ENCODE results near the gene AMD1. TPM values are rescaled to one million over a fixed set of nuclear protein-coding genes. Genes with fewer than 3 reads are reported as not detected.
"Not testable (repeated sequence)": the region's sequence is repeated elsewhere in the genome, so short reads cannot be mapped to it uniquely, and the experiment has no call there.

The AMD1 gene
- total RNA-seq, 1 experiment from 2014 or later = 144 TPM

DNA sequence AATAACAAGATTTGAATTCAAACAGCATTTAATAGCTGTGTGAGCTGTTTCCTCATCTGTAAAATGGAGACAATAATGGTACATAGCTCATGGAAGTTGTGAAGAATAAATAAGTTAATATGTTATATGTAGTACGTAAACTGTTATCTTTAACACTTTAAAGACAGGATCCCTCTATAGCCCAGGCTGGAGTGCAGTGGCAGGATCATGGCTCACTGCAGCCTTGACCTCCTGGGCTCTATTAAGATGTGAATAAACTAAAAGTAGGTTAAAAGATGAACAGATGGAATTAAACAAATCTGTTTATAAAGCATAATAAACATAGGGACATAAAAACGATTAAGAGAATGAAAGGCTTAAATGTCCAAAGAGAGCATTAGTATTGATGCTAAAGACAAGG, 3.0 kb downstream of the AMD1 start:
- DNase-seq (ENCODE audit: low spot score) = no peak

DNA sequence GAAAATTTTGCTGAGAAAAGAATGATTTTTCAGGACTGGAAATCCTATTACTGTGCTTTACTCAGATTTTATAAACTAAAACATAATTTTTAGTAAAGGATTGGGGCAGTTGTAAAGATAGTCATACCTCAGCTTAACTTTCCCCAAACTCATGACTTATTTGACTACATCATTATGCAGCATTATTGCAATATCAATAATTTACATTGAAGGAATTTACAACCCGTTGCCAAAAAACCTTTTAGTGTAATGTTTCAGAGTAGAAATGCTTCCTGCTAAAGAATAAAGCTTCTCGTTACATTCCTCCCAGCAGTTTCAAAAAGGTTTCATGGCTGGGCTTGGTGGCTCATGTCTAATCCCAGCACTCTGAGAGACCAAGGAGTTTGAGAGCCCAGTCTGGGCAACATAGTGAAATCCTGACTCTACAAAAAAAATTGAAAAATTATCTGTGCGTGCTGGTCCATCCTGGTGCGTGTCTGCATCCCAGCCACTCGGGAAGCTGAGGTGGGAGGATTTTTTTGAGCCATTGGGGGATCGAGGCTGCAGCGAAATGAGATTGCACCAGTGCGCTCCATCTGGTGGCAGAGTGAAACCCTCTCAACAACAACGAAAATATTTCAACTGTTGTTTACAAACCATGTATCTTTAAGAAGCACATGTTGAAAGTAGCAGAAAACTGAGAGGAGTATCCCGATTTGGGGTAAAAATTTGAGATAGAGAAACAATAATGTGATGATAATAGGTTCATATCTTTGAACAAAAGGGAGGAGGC, 4.4 kb downstream of the AMD1 start:
- no peak for DNase-seq (ENCODE audit: low spot score)

DNA sequence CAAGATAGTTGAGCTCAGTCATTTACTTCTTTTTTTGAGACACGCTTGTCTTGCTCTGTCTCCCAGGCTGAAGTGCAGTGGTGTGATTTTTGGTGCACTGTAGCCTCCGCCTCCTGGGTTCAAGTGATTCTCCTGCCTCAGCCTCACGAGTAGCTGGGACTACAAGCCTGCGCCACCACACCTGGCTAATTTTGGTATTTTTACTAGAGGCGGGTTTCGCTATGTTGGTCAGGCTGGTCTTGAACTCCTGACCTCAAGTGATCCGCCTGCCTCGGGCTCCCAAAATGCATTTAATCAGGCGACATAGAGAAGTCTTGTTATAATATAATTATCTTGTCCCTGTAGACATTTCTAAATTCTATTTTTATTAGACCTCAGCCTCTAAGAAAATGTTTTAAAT, 6.1 kb downstream of the AMD1 start:
- no peak for DNase-seq (ENCODE audit: low spot score)

- no peak for DNase-seq (ENCODE audit: low spot score)
Observed at GRCh38 chr6:110881546-110882273, 7.1 kb downstream of the AMD1 start.

DNA sequence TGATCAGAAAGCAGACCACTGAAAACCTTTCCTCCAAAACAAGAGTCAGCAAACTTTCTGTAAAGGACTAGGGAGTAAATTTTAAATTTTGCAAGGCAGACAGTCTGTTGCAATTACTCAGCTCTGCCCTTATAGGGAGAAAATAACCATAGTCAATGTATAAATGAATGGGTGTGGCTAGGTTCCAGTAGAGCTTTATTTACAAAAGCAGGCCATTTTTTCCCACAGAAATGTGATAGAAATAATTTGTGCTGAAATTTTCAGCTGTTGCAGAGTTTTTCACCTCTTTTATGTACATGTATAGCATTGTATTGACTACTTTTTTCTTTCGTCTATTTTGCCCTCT, 7.7 kb downstream of the AMD1 start:
- DNase-seq (ENCODE audit: low spot score) = no peak

- DNase-seq (ENCODE audit: low spot score) = no peak
Observed at GRCh38 chr6:110882824-110883554, 8.4 kb downstream of the AMD1 start.

DNA sequence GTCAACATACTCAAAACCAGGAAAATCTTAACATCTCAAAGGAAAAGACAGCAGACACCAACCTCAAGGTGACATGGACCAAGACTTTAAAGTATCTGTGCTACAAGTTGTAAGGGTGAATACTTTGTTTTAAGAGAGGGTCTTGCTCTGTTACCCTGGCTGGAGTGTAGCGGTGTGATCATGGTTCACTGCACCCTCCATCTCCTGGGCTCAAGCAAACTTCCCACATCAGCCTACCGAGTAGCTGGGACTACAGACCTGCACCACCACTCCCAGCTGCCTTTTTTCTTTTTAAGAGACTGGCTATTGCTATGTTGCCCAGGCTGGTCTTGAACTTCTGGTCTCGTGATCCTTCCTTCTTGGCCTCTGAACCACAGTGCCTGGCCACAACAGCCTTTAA, 9.7 kb downstream of the AMD1 start:
- DNase-seq (ENCODE audit: low spot score) = no peak

GRCh38 chr6:110885526-110885925, 10.9 kb downstream of the AMD1 start:
- no peak for DNase-seq (ENCODE audit: low spot score)

DNA sequence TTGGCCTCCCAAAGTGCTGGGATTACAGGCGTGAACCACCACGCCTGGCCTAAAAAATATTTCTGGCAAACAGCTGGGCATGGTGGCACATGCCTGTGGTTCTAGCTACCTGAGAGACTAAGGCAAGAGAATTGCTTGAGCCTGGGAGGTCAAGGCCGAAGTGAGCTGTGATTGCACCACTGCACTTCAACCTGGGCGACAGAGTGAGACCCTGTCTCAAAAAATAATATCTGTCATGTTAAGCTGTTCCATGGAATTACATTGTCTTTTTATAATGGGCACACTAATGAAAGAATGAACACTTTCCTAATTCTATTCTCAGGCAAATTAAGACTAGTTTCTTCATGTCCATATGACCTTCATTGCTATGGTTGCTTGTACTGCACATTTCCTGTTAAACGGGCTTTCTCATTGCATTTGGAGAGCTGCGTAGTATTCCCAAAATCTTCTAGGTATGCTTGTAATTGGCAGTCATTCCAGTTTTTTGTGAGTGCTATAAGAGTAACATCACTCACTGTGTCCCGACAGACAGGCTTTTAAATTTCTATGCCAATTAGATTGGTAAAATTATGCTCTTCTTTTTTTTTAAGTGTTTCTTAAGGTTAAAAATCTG, 12.1 kb downstream of the AMD1 start:
- DNase-seq (ENCODE audit: low spot score) = no peak

- no peak for DNase-seq (ENCODE audit: low spot score)
Observed at GRCh38 chr6:110890288-110890687, 15.7 kb downstream of the AMD1 start.

GRCh38 chr6:110895907-110896608, 21.5 kb downstream of the AMD1 start:
- no peak for DNase-seq (ENCODE audit: low spot score)

- no peak for DNase-seq (ENCODE audit: low spot score)
Observed at GRCh38 chr6:110897433-110897832, 22.8 kb downstream of the AMD1 start.

DNA sequence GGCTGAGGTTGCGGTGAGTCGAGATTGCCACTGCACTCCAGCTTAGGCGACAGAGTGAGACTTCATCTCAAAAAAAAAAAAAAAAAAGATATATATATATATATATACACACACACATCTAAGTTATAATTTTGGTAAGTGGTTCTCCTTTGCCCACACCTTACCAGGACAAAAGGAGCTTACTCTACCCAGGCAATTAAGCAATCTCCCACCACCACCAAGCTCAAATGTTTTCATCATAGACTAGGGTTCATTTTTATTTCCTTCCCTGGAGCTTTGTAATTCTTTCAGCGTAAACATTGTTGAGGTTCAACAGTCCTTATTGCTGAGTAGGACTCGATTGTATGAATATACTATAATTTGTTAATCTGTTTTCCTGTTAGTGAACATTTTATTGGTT, 23.5 kb downstream of the AMD1 start:
- DNase-seq (ENCODE audit: low spot score) = no peak

DNA sequence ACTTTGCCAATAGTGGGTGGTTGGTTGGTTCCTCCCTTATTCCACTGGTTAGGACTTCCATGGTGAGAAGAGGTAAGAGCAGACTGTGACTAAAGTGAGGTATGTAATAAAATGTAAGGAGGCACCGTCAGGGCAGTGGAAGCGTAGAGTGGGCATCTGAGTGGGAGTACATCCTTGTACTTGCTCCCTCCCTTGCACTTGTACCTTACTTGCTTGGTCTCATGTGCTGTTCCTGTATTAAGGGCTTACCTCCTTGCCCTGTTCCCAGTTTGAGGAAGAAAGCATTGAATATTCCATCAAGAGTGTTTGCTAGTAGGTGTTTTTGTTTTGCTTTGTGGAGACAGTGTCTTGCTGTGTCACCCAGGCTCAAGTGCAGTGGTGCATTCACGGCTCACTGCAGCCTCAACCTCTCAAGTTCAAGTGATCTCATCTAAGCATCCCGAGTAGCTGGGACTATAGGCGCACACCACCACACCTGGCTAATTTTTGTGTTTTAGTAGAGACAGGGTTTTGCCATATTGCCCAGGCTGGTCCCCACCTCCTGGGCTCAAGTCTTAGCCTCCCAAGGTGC, 25.5 kb downstream of the AMD1 start:
- DNase-seq (ENCODE audit: low spot score) = no peak

GRCh38 chr6:110901601-110902000, 27.0 kb downstream of the AMD1 start:
- not testable (repeated sequence) for DNase-seq (ENCODE audit: low spot score)

GRCh38 chr6:110902091-110902490, 27.5 kb downstream of the AMD1 start:
- no peak for DNase-seq (ENCODE audit: low spot score)

DNA sequence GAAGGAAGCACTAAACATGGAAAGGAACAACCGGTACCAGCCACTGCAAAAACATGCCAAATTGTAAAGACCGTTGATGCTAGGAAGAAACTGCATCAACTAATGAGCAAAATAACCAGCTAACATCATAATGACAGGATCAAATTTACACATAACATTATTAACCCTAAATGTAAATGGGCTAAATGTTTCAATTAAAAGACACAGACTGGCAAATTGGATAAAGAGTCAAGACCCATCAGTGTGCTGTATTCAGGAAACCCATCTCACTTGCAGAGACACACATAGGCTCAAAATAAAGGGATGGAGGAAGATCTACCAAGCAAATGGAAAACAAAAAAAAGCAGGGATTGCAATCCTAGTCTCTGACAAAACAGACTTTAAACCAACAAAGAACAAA, 31.7 kb downstream of the AMD1 start:
- not testable (repeated sequence) for DNase-seq (ENCODE audit: low spot score)

DNA sequence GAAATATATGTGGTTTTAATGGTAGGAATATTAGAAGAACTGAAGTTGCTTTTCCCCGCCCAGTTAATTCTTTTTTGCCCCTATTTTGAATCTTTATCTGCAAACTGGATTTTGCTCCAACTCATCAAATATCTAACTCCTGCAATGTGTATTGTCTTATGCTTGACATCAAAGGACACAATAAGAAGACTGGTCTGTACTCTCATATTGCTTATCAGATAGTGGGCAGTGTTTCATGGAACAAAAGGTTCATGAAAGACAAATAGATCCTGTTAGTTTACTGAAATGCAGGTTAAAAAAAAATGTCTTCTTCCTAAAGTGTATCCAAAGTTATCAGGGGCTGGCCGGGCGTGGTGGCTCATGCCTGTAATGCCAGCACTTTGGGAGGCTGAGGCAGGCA, 56.2 kb downstream of the AMD1 start:
- no peak for DNase-seq (ENCODE audit: low spot score)

GRCh38 chr6:110933912-110934311, 59.3 kb downstream of the AMD1 start:
- DNase-seq (ENCODE audit: low spot score) = no peak

DNA sequence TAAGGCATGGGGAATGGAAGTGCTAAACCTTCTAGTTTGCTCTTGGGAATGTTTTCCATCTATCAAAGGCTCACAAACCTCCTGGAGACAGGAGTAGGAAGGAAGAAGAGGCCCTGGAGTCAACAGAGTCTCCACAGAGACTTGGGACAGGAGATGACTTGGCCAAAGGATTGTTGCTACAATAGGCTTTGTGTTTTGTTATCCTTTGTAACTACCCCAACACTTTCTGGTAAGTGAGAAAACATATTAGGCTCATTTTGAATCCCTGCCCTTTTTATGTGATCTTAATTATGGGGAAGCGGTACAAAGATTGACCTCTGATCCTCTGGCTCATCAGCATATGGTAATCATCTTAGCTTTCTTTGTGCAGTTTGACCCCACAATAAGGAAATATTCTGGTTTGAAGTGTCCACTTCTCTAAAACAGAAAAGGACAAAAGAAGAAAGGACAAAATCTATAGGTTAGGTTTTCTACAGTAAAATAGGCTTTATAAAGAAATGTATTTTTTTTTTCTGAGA, 59.9 kb downstream of the AMD1 start:
- no peak for DNase-seq (ENCODE audit: low spot score)

GRCh38 chr6:110935171-110935570, 60.6 kb downstream of the AMD1 start:
- no peak for DNase-seq (ENCODE audit: low spot score)
